Measurements from ENCODE around the gene AMMECR1L.
"Not testable (repeated sequence)": the region's sequence is repeated elsewhere in the genome, so short reads cannot be mapped to it uniquely, and the experiment has no call there.

The AMMECR1L gene

GRCh38 chr2:127885780-127886592, at the start of gene AMMECR1L:
Gene AMMECR1L (minus strand): TSS chr2:127885956. CDS start chr2:127874234, 11,722 bp downstream.
- peak within 1 kb of the TSS; percentile 62 for H3K4me3 ChIP-seq (ENCODE audit: low read depth, low read length)
- in situ Hi-C loops (cut with HindIII; ENCODE audit: low sequenced_read_pairs): not testable (repeated sequence)
- peak; percentile 59 for DNase-seq (ENCODE audit: low read depth, low spot score)

GRCh38 chr2:127935337-127935736, 49.6 kb upstream of the AMMECR1L start:
- no peak overlapping the region for H3K4me3 ChIP-seq (ENCODE audit: low read depth, low read length)
- DNase-seq (ENCODE audit: low read depth, low spot score): no peak
- in situ Hi-C loops (cut with HindIII; ENCODE audit: low sequenced_read_pairs): no loop called here
- no peak for TF ChIP-seq CTCF (IDR thresholded peaks at IDR 0.05; ENCODE audit: low read depth, low read length)

GRCh38 chr2:127932199-127932876, 46.6 kb upstream of the AMMECR1L start:
- DNase-seq (ENCODE audit: low read depth, low spot score): peak; percentile 34
- in situ Hi-C loops (cut with HindIII; ENCODE audit: low sequenced_read_pairs): no loop called here
- H3K4me3 ChIP-seq (ENCODE audit: low read depth, low read length): no peak overlapping the region
- no peak for TF ChIP-seq CTCF (IDR thresholded peaks at IDR 0.05; ENCODE audit: low read depth, low read length)

GRCh38 chr2:127929449-127929848, 43.7 kb upstream of the AMMECR1L start:
- no peak for DNase-seq (ENCODE audit: low read depth, low spot score)
- in situ Hi-C loops (cut with HindIII; ENCODE audit: low sequenced_read_pairs): no loop called here
- H3K4me3 ChIP-seq (ENCODE audit: low read depth, low read length): no peak overlapping the region
- TF ChIP-seq CTCF (IDR thresholded peaks at IDR 0.05; ENCODE audit: low read depth, low read length): no peak

GRCh38 chr2:127927384-127927783, 41.6 kb upstream of the AMMECR1L start:
- no peak for DNase-seq (ENCODE audit: low read depth, low spot score)
- no peak for TF ChIP-seq CTCF (IDR thresholded peaks at IDR 0.05; ENCODE audit: low read depth, low read length)
- no peak overlapping the region for H3K4me3 ChIP-seq (ENCODE audit: low read depth, low read length)
- in situ Hi-C loops (cut with HindIII; ENCODE audit: low sequenced_read_pairs): no loop called here

- no peak for TF ChIP-seq CTCF (IDR thresholded peaks at IDR 0.05; ENCODE audit: low read depth, low read length)
- DNase-seq (ENCODE audit: low read depth, low spot score): no peak
- in situ Hi-C loops (cut with HindIII; ENCODE audit: low sequenced_read_pairs): no loop called here
- H3K4me3 ChIP-seq (ENCODE audit: low read depth, low read length): no peak overlapping the region
Observed at GRCh38 chr2:127917916-127918315, 32.2 kb upstream of the AMMECR1L start.
